HG03439 (cell line): ENCODE data around the gene PCDHB10.
"Not testable (repeated sequence)": the region's sequence is repeated elsewhere in the genome, so short reads cannot be mapped to it uniquely, and the experiment has no call there.

Experiments used
- ATAC-seq: cut with Tn5 transposase; IDR thresholded peaks from one replicate; pipeline ENCODE4 v1.9.1; 2021; ENCODE audit warnings: mild to moderate bottlenecking, moderate library complexity; ENCODE audit not compliant: unreplicated experiment

The PCDHB10 gene

GRCh38 chr5:141186897-141187512 is 5.1 kb upstream of the PCDHB10 start, which contains the start of gene PCDHB9:
Gene PCDHB9 (plus strand): TSS chr5:141187161. CDS start chr5:141187319, 158 bp downstream.
- no peak for ATAC-seq

DNA sequence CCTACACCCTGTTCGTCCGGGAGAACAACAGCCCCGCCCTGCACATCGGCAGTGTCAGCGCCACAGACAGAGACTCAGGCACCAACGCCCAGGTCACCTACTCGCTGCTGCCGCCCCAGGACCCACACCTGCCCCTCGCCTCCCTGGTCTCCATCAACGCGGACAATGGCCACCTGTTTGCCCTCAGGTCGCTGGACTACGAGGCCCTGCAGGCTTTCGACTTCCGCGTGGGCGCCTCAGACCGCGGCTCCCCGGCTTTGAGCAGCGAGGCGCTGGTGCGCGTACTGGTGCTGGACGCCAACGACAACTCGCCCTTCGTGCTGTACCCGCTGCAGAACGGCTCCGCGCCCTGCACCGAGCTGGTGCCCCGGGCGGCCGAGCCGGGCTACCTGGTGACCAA is 3.5 kb upstream of the PCDHB10 start:
- not testable (repeated sequence) for ATAC-seq

- ATAC-seq, result not testable (repeated sequence)
Observed at GRCh38 chr5:141189131-141189530, 3.0 kb upstream of the PCDHB10 start.

GRCh38 chr5:141194332-141194731 is 2.2 kb downstream of the PCDHB10 start:
- ATAC-seq, result not testable (repeated sequence)

GRCh38 chr5:141196363-141196762 is 4.2 kb downstream of the PCDHB10 start:
- no peak for ATAC-seq

DNA sequence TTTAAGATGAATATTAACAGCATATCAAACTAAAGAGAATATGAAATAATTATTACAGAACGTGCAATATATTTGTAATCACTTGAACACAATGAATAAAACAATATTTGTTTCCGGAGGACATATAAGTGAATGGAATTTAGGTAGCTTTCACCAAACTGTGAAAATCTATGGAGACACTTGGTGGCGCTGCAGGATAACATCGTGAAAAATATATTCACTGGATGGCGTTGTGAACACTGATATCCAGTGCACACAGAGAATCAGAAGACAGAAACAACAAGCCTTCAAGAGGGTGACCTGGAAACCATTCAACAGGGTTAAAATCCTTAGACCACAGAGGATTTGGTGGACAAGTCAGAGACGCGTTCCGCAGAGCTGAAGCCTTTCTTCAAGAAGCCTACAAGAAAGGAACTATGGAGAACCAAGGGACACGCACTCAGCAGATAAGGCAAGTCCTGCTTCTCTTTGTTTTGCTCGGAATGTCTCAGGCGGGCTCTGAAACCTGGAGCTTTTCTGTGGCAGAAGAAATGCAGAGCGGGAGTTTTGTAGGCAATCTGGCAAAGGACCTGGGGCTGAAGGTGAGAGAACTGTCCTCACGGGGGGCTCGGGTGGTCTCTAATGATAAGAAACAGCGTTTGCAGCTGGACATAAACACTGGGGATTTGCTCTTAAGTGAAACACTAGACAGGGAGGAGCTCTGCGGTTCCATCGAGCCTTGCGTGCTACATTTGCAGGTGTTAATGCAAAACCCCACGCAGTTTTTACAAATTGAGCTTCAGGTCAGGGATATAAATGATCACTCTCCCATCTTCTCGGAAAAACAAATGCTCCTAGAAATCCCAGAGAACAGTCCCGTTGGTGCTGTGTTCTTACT is 7.4 kb downstream of the PCDHB10 start, which contains the start of gene PCDHB11:
PCDHB11 (plus strand) TSS at position 269 of the 877 bp plus-strand sequence; CDS start at position 417, 148 bp downstream.
- ATAC-seq, result no peak

GRCh38 chr5:141201126-141201525 is 9.0 kb downstream of the PCDHB10 start:
- ATAC-seq, result not testable (repeated sequence)

- ATAC-seq, result not testable (repeated sequence)
Observed at GRCh38 chr5:141201646-141202045, 9.5 kb downstream of the PCDHB10 start.

DNA sequence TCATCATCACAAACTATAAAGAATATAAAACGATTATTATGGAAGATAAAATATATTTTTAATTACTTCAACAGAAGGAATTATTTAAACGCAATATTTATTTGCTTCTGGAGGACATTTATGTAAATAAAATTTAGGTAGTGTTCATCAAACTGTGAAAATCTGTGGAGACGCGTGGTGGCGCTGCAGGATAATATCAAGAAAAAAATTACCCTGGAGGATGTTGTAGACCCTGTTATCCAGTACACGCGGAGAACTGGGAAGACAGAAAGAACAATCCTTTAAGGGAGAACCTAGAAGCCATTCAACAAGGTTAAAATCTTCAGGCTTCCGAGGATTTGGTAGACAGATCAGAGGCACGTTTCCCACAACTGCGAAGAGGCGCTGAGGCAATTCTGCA is 16.3 kb downstream of the PCDHB10 start, which contains the start of gene PCDHB12:
PCDHB12 (plus strand) TSS at position 242 of the 400 bp plus-strand sequence. CDS start 189 bp downstream, outside the sequence.
- ATAC-seq, result no peak

- ATAC-seq, result not testable (repeated sequence)
Observed at GRCh38 chr5:141210281-141210680, 18.1 kb downstream of the PCDHB10 start.

DNA sequence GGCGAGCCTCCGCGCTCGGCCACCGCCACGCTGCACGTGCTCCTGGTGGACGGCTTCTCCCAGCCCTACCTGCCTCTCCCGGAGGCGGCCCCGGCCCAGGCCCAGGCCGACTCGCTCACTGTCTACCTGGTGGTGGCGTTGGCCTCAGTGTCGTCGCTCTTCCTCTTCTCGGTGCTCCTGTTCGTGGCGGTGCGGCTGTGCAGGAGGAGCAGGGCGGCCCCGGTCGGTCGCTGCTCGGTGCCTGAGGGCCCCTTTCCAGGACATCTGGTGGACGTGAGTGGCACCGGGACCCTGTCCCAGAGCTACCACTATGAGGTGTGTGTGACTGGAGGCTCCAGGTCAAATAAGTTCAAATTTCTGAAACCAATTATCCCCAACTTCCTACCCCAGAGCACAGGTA is 18.7 kb downstream of the PCDHB10 start:
- not testable (repeated sequence) for ATAC-seq

GRCh38 chr5:141213656-141214339 is 21.6 kb downstream of the PCDHB10 start, which contains the start of gene PCDHB13:
Gene PCDHB13 (plus strand): TSS chr5:141213919. CDS start chr5:141214124, 205 bp downstream.
- not testable (repeated sequence) for ATAC-seq

GRCh38 chr5:141214583-141214982 is 22.4 kb downstream of the PCDHB10 start:
- ATAC-seq, result not testable (repeated sequence)

- ATAC-seq, result not testable (repeated sequence)
Observed at GRCh38 chr5:141215504-141215903, 23.4 kb downstream of the PCDHB10 start.

GRCh38 chr5:141216035-141216434 is 23.9 kb downstream of the PCDHB10 start:
- not testable (repeated sequence) for ATAC-seq

DNA sequence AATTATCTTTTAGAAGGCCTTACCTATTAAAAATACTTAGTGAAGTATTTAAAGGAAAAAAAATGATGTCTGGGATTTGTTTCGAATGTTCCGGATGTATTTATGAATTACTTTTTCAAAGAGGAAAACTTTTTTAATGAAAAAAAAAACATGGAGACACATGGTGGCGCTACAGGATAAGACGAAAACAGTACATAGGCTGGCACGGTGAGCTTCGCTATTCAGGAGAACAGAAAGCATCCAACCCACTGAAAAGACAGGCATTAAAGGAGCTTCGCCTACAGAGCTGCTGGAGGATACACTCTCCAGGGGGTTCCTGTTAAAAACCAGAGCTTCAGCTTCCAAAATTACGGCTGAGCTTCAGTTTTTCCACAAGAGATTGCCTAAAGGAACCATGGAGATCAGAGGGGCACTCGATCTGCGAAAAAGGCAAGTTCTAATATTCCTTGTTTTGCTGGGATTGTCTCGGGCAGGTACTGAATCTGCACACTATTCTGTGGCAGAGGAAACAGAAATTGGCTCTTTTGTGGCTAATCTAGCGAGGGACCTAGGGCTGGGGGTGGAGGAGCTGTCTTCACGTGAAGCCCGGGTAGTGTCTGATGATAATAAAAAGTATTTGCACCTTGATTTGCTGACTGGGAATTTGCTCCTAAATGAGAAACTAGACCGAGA is 31.1 kb downstream of the PCDHB10 start, which contains the start of gene PCDHB14:
PCDHB14 (plus strand) TSS at position 232 of the 672 bp plus-strand sequence; CDS start at position 395, 163 bp downstream.
- no peak for ATAC-seq

DNA sequence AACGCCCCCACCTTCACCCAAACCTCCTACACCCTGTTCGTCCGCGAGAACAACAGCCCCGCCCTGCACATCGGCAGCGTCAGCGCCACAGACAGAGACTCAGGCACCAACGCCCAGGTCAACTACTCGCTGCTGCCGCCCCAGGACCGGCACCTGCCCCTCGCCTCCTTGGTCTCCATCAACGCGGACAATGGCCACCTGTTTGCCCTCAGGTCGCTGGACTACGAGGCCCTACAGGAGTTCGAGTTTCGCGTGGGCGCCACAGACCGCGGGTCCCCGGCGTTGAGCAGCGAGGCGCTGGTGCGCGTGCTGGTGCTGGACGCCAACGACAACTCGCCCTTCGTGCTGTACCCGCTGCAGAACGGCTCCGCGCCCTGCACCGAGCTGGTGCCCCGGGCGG is 32.7 kb downstream of the PCDHB10 start:
- ATAC-seq, result not testable (repeated sequence)

GRCh38 chr5:141225421-141225820 is 33.3 kb downstream of the PCDHB10 start:
- ATAC-seq, result not testable (repeated sequence)

DNA sequence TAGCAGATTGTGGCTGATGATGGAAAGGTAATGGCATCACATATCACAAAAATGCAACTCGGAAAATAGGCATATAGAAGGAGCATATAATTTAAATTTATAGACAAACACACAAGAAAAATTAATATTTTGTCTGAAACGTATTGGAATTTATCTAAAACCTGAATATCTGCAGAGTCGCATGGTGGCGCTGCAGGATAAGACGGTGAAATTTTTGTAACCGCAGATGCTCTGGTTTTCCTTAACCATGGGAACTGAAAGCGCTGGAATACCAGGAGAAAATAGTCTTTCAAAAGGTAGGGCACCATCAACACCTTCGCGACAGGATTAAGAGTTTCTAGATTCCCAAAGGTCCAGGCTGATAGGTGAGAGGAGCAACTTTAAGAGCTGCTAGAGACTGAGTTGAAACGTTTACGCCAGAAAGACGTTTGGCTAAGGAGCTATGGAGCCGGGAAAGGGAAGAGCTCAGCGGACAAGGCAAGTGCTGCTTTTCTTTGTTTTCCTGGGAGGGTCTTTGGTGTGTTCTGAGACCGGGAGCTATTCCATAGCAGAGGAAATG is 42.0 kb downstream of the PCDHB10 start:
- ATAC-seq, result no peak

GRCh38 chr5:141235922-141236321 is 43.8 kb downstream of the PCDHB10 start:
- not testable (repeated sequence) for ATAC-seq
